Osteocyte (in vitro differentiated cells): ENCODE data around the gene CHD3. TPM values are rescaled to one million over a fixed set of nuclear protein-coding genes. Genes with fewer than 3 reads are reported as not detected.

Experiments
- DNase-seq: peaks from one replicate; pipeline ENCODE4 v3.0.0; 2021; ENCODE audit warnings: mixed read lengths; ENCODE audit not compliant: unreplicated experiment; ENCODE audit errors: extremely low spot score
- H3K27ac Mint-ChIP-seq: one replicate; pipeline ENCODE4 v1.8.0; 2021; ENCODE audit warnings: mild to moderate bottlenecking, mixed read lengths; ENCODE audit not compliant: unreplicated experiment
- H3K27me3 Mint-ChIP-seq: one replicate; pipeline ENCODE4 v1.8.0; 2021; ENCODE audit warnings: mixed read lengths; ENCODE audit not compliant: unreplicated experiment
- H3K36me3 Mint-ChIP-seq: one replicate; pipeline ENCODE4 v1.8.0; 2021; ENCODE audit warnings: mixed read lengths; ENCODE audit not compliant: unreplicated experiment
- H3K4me1 Mint-ChIP-seq: one replicate; pipeline ENCODE4 v1.8.0; 2021; ENCODE audit warnings: mixed read lengths; ENCODE audit not compliant: unreplicated experiment
- H3K4me3 Mint-ChIP-seq: one replicate; pipeline ENCODE4 v1.8.0; 2021; ENCODE audit warnings: mild to moderate bottlenecking, moderate library complexity, mixed read lengths; ENCODE audit not compliant: unreplicated experiment
- H3K9me3 Mint-ChIP-seq: one replicate; pipeline ENCODE4 v1.8.0; 2021; ENCODE audit warnings: mixed read lengths; ENCODE audit not compliant: unreplicated experiment
- CTCF ChIP-seq: fragments of 200-600 bp; sonication (generic); IDR thresholded peaks from 2 replicates; pipeline ENCODE4 v1.5.0; 2021; ENCODE audit warnings: antibody characterized with exemption, mild to moderate bottlenecking, moderate library complexity
- total RNA-seq: library from RNA; stranded (reverse); gene quantifications from 2 replicates; pipeline ENCODE4 v1.2.1, GENCODE V29; 2021

The CHD3 gene
- total RNA-seq, 1 donor from 2014 or later: 206 TPM

- Mint-ChIP-seq H3K27ac (no peak overlapping the region), H3K36me3 (peaks cover 44% of the 10 kb centered on the region), H3K9me3 (no peaks in the 10 kb centered on the region), H3K4me3 (no peak overlapping the region), H3K4me1 (peaks cover 13% of the 10 kb centered on the region), H3K27me3 (no peaks in the 10 kb centered on the region)
- TF ChIP-seq CTCF: no peak
- no peak for DNase-seq
Observed at GRCh38 chr17:7911116-7911515, 22.5 kb downstream of the CHD3 start.

GRCh38 chr17:7912927-7913524 lies 24.4 kb downstream of the CHD3 start:
- Mint-ChIP-seq H3K27me3 (no peaks in the 10 kb centered on the region), H3K4me1 (peaks cover 19% of the 10 kb centered on the region), H3K4me3 (no peak overlapping the region), H3K9me3 (no peaks in the 10 kb centered on the region), H3K36me3 (peaks cover 30% of the 10 kb centered on the region), H3K27ac (no peak overlapping the region)
- no peak for DNase-seq
- peak; percentile 60 for TF ChIP-seq CTCF

- peaks cover 15% of the 10 kb centered on the region for H3K36me3 Mint-ChIP-seq
- H3K27ac Mint-ChIP-seq: peak overlapping the region; percentile 87
- TF ChIP-seq CTCF: no peak
- peak overlapping the region; percentile 88 for H3K4me3 Mint-ChIP-seq
- H3K27me3 Mint-ChIP-seq: no peaks in the 10 kb centered on the region
- DNase-seq: no peak
- no peaks in the 10 kb centered on the region for H3K9me3 Mint-ChIP-seq
- H3K4me1 Mint-ChIP-seq: peaks cover 19% of the 10 kb centered on the region
Observed at GRCh38 chr17:7915179-7915610, 26.6 kb downstream of the CHD3 start.

- no peak for TF ChIP-seq CTCF
- Mint-ChIP-seq H3K27me3 (peaks cover 2% of the 10 kb centered on the region), H3K36me3 (peaks cover 9% of the 10 kb centered on the region), H3K27ac (peak within 1 kb of the TSS; percentile 87), H3K4me3 (peak within 1 kb of the TSS; percentile 88), H3K9me3 (no peaks in the 10 kb centered on the region), H3K4me1 (peaks cover 19% of the 10 kb centered on the region)
- DNase-seq: peak; percentile 97
Observed at GRCh38 chr17:7915611-7916384, 27.2 kb downstream of the CHD3 start, which contains the start of gene RNF227. RNF227 (minus strand) TSS chr17:7916289; CDS start chr17:7916195, 94 bp downstream.

GRCh38 chr17:7916385-7916682 lies 27.7 kb downstream of the CHD3 start:
- Mint-ChIP-seq H3K27ac (peak overlapping the region; percentile 82), H3K4me1 (peaks cover 19% of the 10 kb centered on the region), H3K4me3 (peak overlapping the region; percentile 62), H3K36me3 (peaks cover 4% of the 10 kb centered on the region), H3K27me3 (peaks cover 2% of the 10 kb centered on the region), H3K9me3 (no peaks in the 10 kb centered on the region)
- TF ChIP-seq CTCF: no peak
- no peak for DNase-seq
